Thyroid gland (tissue), 4 donors: ENCODE results near the gene SPAG7.

Experiments used
- CTCF ChIP-seq, 6 experiments: fragments of 200-600 bp in 3 of 6; fragments of 450-650 bp in 3 of 6; sonication (generic) in 3 of 6; IDR thresholded peaks; one replicate each; pipeline ENCODE4 v1.5.1; 2016 to 2019; ENCODE audit warnings: antibody characterized with exemption in 6 of 6, mild to moderate bottlenecking in 2 of 6, inconsistent platforms in 1 of 6, moderate library complexity in 1 of 6
- POLR2A ChIP-seq, 2 donors: fragments of 450-650 bp; IDR thresholded peaks; one replicate each; pipeline ENCODE4 v1.6.1; 2017; ENCODE audit warnings: antibody characterized with exemption in 2 of 2, mild to moderate bottlenecking in 2 of 2, moderate library complexity in 1 of 2

- no peak for TF ChIP-seq CTCF (IDR thresholded peaks at IDR 0.05)
- no peak for TF ChIP-seq POLR2A (IDR thresholded peaks at IDR 0.05)
Observed at GRCh38 chr17:4999430-5000093, 31.9 kb upstream of the SPAG7 start.
